Hematopoietic multipotent progenitor cell treated with erythropoietin and hydrocortisone succinate and interleukin-3 and kit ligand, for 6 days (in vitro differentiated cells): ENCODE measurements around the gene LMAN1.

Experiments used
- DNase-seq: peaks from one replicate; pipeline ENCODE4 v3.0.0-alpha.2; 2015

Gene LMAN1

GRCh38 chr18:59301929-59302328, 57.1 kb downstream of the LMAN1 start:
- no peak for DNase-seq

- no peak for DNase-seq
Observed at GRCh38 chr18:59300676-59301285, 58.3 kb downstream of the LMAN1 start.

GRCh38 chr18:59298871-59299270, 60.2 kb downstream of the LMAN1 start:
- no peak for DNase-seq

GRCh38 chr18:59293317-59293716, 65.7 kb downstream of the LMAN1 start:
- no peak for DNase-seq

GRCh38 chr18:59286341-59286740, 72.7 kb downstream of the LMAN1 start:
- no peak for DNase-seq

- DNase-seq: no peak
Observed at GRCh38 chr18:59282341-59282740, 76.7 kb downstream of the LMAN1 start.

- no peak for DNase-seq
Observed at GRCh38 chr18:59279722-59280121, 79.3 kb downstream of the LMAN1 start.

- no peak for DNase-seq
Observed at GRCh38 chr18:59279193-59279592, 79.9 kb downstream of the LMAN1 start.

- no peak for DNase-seq
Observed at GRCh38 chr18:59278793-59279192, 80.3 kb downstream of the LMAN1 start.
